ENCODE measurements around the gene COL23A1. TPM values are rescaled to one million over a fixed set of nuclear protein-coding genes. Genes with fewer than 3 reads are reported as not detected.
A peak's percentile ranks its signal among the peaks of the same experiment; 100 is the strongest.

The COL23A1 gene
- total RNA-seq, 2 donors from 2014 or later: 2.0 to 3.0 TPM

DNA sequence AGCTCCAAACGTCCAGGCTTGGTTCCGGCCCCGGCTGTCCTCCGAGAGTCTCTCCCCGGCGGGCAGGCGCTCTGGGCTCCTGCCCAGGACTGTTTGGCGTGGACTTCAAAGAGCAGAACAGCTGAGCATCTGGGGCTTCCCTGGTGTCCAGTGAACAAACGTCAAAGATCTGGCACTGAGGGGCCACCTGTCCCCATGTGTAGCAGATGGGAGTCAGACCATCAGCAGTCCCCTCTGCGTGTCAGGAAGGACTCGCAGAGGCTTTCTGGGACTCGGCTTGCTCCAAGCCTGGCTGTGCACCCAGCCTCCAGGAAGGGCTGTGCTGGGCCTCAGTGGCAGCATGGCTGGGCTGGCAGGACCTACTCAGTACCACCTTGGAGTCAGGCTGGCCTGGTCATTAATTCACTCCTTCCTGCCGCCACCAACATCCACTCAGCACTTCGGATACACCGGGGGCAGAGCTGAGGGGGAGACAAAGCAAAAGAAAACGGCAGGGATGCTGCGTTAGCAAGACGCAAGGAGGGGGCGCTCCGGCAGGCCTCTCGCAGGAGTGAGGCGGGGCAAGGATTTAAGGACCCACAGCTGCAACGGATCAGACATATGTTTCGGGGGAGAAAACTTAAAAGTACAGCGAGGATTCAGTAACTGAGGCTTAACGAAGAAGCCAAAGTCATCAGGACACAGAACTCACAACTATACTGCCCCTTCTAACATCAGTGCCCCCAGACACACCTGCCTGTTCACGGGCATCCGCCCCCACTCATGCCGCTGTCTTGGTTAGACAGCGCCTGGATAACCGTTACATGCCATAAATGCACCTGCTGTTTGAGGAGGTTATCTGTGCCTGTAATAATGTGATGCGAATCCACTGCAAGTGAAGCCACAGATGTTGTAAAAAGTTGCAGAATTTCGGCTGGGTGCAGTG, 193.1 kb downstream of the COL23A1 start:
- peak; percentile 53 for DNase-seq (ENCODE audit: low spot score)
- intact Hi-C loops (cut with DNase I): no loop called here

DNA sequence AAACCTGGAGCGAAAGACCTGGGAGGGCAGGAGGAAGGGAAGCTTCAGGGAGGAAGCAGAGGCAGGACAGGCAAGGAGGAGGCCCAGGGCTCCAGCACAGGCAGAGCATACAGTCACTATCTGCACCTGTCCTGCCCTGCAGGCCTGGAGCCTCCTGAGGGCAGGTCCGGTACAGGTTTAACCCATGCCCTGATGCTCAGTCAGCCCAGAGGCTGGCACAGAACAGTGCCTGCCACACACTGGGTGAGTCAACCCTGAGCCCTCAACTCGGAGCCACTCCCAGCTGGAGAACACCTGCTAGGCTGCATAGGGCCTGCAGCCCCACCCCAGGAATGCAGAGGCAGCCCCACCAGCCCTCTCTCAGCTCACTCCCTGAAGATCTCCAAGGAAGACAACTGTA, 196.1 kb downstream of the COL23A1 start:
- peak; percentile 64 for DNase-seq (ENCODE audit: low spot score)
- intact Hi-C loops (cut with DNase I): no loop called here

DNA sequence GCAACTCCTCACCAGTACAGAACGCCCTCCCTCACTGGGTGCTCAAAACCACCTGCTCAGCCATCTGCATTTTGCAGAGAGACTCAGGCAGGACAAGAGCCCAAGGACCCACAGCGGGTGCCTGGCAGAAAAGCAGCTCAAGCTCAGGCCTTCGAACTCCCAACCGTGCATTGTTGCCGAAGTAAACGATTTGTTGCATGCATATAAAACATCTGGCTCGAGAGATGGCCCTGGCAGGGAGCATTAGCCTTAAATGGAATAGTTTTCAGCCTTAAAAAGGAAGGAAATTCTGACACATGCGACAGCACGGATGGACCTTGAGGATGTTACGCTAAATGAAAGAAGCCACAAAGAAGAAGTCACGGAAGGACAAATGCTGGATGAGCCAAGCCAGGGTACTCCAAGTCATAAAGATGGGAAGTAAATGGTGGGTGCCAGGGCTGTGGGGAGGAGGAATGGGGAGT, 197.2 kb downstream of the COL23A1 start:
- intact Hi-C loops (cut with DNase I): loop anchor here in 1 of 2 donors (1.0 kb wide), 1 partner anchor 52 kb away; no protein-coding TSS in a partner anchor
- DNase-seq (ENCODE audit: low spot score): peak; percentile 57

DNA sequence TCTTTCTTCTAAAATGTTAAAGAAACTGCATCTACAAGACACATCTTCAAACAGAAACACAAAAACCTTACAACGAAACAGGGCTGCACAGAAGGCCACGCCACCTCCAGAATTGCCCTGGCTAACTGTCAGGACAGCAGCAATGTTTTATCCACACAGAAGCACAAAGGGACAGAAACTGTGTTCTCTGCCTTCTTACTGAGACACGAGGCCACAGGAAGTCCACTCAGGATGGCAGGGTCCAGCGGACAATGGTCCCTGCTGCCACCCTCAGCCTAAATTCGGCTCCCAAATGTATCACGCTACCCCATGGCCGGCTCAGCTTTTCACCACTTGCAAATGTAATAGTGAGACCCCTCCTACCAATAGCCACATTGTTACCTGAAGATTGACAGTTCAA, 197.8 kb downstream of the COL23A1 start:
- peak; percentile 59 for DNase-seq (ENCODE audit: low spot score)
- intact Hi-C loops (cut with DNase I): no loop called here

DNA sequence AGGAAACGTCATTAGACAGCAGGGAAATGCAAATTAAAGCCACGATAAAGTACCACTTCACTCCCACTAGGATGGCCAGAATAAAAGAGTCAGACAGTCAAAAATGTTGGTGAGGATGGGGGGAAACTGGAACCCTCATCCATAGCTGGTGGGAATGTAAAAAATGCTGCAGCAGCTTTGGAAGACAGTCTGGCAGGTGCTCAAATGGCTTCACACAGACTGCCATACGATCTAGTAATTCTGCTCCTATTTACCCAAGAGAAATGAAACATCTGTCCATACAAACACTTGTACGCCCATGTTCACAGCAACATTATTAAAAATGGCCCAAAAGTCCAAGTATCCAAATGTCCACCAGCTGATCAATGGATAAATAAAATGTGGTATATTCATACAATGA, 198.7 kb downstream of the COL23A1 start:
- no peak for DNase-seq (ENCODE audit: low spot score)
- intact Hi-C loops (cut with DNase I): no loop called here

DNA sequence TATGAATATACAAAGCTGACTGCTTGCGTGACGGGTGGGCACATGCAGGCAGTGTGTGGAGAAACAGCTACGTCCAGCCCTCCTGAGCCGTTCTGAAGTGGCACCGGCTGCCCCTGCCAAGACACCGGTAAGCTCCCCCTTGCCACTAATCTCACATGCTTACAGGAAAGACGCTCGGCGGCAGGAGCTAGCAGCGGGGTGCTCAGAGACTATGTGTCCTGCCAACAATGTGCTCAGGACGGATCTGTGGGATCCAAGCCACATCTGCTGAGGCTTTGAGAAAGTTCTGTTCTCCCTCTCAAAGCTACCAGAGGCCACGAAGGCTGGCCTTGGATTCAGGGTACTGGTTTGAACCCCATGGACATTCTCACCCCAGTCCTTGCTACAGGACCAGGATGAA, 200.4 kb downstream of the COL23A1 start:
- peak; percentile 64 for DNase-seq (ENCODE audit: low spot score)
- intact Hi-C loops (cut with DNase I): no loop called here

DNA sequence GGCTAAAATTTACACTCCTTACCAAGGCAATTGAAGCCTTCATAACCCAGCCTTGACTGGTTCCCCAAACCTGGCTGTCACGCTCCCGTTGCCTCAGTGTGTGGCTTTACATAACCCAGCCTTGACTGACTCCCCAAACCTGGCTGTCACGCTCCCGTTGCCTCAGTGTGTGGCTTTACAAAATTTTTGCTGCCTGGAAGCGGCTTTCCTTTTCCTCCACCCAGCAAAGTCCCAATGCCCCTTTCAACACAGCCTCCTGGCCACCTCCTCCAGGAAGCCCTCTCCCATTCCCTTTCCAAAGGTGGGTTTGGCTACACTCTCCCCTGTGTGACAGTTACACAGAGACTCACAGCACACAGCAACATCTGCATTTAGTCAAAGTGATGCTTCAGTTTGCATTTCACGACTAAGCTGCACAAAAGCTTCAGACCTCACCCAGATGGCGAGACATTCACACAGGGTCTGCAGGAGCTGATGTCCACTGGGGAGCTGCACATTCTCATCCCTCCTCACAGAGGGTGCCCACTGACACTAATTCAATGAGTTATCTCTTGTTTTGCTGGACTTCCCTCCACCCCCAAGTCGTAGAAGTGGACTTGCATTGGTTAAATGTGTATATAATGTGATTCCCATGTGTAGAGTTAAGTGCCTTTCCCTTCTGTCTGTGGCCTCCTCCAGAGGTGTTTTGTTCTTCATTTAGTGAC, 201.0 kb downstream of the COL23A1 start:
- intact Hi-C loops (cut with DNase I): no loop called here
- DNase-seq (ENCODE audit: low spot score): peak; percentile 46

DNA sequence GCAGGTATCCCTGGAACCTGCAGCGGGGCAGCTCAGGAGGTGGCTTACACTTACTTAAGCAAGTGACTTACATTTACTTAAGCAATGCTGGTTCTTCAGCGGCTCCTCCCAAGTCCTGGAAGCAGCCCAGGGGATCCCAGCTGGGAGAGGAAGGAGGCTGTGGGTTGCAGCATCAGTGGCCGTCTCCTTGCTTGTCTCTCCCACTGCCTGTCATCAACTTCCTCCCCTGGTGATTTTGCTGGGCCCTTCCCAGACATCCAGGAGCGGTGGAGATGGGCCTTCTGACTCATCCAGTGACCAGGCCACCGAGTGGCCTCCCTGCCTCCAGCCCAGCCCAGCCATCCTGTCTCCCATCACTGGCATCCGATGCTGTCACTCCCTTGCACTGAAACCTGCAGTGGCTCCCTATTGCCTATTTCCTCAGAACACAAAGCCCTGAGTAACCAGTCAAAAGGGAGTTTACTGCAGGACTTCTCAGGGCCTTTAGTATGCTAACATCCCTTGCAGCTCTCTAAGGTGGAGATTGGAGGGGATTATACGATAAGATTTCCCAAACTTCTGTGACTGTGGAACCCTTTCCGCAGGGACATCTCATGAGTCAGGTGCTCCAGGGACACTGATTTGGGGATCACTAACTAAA, 201.7 kb downstream of the COL23A1 start:
- intact Hi-C loops (cut with DNase I): no loop called here
- peak; percentile 78 for DNase-seq (ENCODE audit: low spot score)

DNA sequence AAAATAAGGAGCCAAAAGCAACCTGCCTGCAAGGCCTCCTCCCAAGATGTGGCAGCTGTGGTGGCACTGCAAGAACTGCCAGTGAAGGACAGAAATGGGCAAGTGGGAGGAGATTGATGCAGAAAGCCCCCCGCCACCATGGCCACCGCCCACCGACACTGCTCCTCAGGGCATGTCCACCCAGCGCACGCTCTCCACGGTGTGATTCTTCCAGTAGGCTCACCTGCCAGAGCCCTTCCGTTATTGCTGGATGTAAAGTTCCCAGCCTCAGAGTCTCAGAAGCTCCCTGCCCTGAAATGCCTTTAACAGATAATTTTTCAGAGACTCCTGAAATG, 202.4 kb downstream of the COL23A1 start:
- intact Hi-C loops (cut with DNase I): no loop called here
- DNase-seq (ENCODE audit: low spot score): peak; percentile 77

DNA sequence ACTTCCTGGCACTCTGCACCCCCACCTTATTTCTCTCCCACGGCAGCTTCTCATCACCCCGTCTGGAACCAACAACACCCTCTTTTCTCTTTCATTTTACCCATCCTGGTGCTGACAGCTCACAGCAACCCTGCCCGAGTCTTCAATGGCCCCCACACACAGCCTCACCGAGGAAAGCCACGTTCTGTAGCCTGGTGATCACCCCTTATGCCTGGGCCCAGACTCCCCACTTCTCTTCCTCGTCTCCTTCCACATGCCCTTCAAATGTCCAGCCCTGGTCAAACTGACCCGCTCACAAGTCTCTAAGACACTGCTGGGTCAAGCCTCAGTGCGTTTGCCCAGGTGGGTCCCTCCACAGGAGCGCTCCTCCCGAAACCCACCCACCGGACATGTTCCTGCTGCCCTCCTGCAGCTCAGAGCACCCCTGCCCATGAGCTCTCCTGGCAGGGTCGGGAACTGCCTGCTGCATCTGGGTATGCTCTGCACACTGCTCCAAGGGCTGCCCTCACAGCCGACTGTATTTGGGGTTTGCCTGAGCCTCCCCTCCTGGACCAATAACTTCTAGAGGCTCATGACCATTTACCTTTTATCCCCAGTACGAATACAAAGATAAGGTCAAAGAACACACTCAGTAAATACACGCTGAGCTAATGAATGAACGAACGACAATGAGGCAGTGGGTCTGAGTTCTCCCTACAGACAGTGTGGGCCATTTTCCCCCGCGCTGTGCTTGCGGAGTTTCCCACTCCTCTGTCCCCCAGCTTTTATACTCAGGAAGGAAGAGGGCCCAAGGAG, 202.9 kb downstream of the COL23A1 start:
- DNase-seq (ENCODE audit: low spot score): peak; percentile 58
- intact Hi-C loops (cut with DNase I): no loop called here

DNA sequence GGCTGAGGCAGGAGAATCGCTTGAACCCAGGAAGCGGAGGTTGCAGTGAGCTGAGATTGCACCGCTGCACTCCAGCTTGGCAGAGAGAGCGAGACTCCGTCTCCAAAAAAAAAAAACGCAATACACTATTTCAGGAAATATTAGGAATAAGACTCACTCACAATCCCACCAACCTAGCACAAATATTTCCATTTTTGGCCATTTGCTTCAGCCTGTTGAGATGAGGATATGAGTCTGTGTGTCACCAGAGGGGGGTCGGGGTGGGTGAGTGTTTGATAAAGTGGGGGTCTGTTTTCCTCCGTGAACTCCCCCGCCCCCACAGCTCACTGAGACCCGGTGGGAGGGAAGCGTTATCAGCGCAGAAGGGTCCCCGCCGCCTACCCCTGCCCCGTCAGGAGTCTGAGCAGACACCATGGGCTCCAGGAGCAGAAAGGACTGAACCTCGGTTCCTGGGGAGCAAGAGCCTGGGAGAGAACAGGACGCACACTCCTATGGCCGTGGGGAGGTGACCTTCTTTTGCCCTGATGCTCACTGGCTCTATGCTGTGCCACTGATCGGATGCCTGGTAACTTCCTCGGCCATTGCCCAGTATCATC, 203.8 kb downstream of the COL23A1 start:
- intact Hi-C loops (cut with DNase I): no loop called here

DNA sequence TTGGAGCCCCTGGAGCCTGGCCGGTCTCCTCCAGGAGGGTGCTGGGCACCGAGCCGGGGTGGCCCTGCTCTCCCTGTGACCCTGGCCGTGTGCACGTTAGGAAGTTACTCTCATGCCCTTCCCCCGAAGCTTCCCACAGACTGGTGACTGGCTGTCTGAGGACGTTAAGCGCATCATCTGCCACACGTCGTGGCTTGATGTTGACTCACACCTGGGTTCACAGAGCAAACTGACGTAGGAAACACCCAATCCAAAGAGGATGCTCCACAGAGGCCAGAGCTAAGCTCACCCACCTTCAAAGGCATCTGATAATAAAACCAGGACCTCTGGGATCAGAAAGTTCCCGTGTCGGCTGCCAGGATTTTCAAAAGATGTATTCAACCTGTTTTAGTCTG, 204.7 kb downstream of the COL23A1 start:
- peak; percentile 22 for DNase-seq (ENCODE audit: low spot score)
- intact Hi-C loops (cut with DNase I): no loop called here

More for the DNA sequence above, 203.8 kb downstream of the COL23A1 start:
- DNase-seq (ENCODE audit: low spot score): peak; percentile 67

DNA sequence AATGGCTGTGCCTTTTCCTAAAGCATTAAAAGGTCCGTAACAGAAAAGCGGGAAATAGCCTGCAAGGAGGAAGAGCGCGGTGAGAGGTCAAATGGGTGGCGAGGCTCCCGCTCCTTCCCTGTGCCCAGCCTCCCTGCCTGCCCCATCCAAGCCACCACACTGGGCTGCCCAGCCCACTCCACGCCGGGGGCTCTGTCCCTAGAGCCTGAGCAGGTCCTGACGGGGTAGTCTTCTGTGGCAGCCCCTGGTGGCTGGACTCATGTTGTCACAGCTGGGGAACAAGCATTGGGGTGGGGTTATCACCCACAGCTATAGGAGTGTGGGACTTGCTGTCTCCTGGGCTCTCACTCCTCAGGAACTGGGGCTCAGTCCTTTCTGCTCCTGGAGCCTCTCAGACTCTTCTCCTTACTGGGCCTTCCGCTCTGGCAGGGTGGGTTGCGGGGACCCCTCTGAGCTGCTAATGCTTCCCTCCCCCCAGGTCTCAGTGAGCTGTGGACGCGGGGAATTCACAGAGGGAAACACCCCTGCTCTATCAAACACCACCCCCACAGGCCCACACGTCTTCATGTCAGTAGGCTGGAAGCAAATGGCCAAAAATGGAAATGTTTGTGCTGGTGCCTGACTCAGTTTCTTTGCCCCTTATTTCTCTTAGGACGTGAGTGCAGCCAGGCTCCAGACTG, 205.2 kb downstream of the COL23A1 start:
- intact Hi-C loops (cut with DNase I): loop anchor here in 1 of 2 donors (1.0 kb wide), 1 partner anchor 17 kb away; no protein-coding TSS in a partner anchor
- DNase-seq (ENCODE audit: low spot score): peak; percentile 75

DNA sequence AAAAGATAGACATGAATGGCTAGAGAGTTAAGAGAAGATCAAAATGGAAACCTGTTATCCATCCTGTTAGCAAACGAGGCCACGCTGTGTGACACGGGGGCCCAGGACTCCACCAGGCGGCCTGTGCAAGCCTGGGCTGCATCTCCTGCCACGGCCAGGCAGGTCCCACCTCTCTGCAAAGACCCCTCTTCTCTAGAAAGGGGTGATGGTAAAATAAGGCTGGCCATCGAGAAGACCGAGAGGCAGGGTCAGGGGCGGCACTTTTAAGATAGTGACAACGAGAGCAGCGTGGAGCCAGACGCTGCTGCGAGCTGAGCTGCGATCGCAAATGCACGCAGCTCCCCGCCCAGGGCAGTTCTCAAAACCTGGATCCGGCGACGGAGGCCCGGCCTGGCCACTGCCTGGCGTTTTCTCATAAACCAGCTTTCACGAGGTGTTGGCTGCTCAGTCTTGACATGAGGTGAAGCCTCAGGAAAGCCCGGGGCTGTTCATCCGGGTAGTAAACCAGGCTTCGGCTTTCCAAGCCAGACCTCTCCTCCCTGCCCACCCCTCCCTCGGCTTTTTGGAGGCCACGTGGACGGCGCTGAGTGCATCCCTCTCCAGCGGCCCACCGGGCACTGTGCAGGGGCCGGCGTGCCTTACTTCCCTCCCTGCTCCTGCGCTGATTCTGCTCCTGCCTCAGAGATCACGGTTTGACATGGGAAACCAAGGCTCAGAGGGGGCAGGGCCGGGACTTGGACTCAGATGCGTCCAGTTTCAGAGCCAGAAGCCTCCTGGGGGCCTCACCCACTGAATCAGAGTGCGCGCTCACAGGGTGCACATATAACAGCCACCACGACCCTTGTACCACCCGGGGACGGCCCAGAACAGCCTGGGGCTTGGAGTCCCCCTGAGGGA, 206.0 kb downstream of the COL23A1 start:
- peak; percentile 78 for DNase-seq (ENCODE audit: low spot score)
- intact Hi-C loops (cut with DNase I): loop anchor here in 1 of 2 donors (1.0 kb wide), 1 partner anchor 16 kb away; no protein-coding TSS in a partner anchor

DNA sequence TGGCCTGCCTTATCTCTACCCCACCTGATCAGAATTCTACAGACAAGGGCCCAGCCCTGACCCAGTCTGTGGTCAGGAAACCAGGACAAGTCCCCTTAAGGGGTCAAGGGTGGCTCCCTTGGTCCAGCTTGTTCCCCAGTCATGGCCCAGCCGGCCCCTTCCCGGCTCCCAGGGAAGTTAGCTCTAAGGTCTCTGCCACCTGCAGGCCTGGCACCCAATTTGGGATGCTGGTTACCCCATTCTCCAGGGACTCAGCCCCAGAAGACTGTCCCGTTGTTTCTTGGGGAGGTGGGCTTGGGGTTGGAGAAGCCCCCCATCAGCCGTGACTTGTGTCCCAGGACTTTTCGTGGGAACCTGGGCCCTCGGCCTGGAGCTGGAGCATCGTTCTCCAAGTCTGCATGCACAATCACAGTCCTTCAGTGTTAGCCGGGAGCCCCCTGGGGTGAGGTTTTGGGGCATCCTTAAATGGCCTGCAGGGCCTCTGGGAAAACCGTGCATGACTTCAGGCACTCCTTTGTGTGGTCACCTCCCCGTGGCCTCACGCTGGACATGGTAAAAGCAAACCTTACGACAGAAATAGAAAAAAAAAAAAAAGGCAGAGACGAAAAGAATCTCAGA, 206.8 kb downstream of the COL23A1 start:
- peak; percentile 55 for DNase-seq (ENCODE audit: low spot score)
- intact Hi-C loops (cut with DNase I): no loop called here

DNA sequence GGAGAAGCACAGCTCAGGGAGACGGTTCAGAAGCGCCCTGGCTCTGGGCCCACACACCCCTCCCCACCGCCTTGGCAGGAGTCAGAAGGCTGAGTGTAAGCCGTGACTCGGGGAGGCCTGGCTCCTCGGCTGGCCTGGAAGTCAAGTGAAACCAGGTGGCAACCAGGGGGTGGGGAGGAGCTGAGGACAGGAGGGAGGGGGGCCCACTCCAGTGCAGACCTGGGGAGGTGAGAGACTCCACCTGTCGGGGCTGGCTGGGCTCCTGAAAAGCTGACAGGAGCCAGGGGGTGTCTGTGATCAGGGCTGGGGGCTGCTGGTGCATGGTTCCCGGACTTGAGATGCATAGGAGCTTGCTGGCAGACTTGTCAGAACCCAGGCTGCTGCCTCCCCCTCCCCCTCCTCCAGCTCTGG, 207.4 kb downstream of the COL23A1 start:
- intact Hi-C loops (cut with DNase I): no loop called here
- peak; percentile 63 for DNase-seq (ENCODE audit: low spot score)
